HepG2 (cell line): ENCODE data around the gene GPX2. TPM values are rescaled to one million over a fixed set of nuclear protein-coding genes. Genes with fewer than 3 reads are reported as not detected.

Experiments used
- CAMTA2 ChIP-seq: sonication (generic); formaldehyde crosslinking; IDR thresholded peaks from 2 replicates; pipeline ENCODE4 v1.4.0; 2020; ENCODE audit warnings: mild to moderate bottlenecking, missing genetic modification reagents, borderline replicate concordance
- ELF3 ChIP-seq: IDR thresholded peaks from 2 replicates; pipeline ENCODE4 v1.6.1; 2016; ENCODE audit warnings: missing genetic modification reagents, missing compliant biosample characterization
- ESRRA ChIP-seq: sonication (generic); formaldehyde crosslinking; IDR thresholded peaks from 2 replicates; pipeline ENCODE4 v1.5.1; 2020; ENCODE audit warnings: mild to moderate bottlenecking, low read depth, missing genetic modification reagents
- ETV6 ChIP-seq: sonication (generic); formaldehyde crosslinking; conservative IDR thresholded peaks from 2 replicates; pipeline ENCODE4 v1.4.0; 2020; ENCODE audit warnings: missing genetic modification reagents
- HMG20A ChIP-seq: IDR thresholded peaks from 2 replicates; pipeline ENCODE4 v1.6.1; 2016; ENCODE audit warnings: borderline replicate concordance
- HOXA3 ChIP-seq: sonication (generic); formaldehyde crosslinking; IDR thresholded peaks from 2 replicates; pipeline ENCODE4 v1.5.0; 2020; ENCODE audit warnings: missing genetic modification reagents
- IRF9 ChIP-seq: sonication (generic); formaldehyde crosslinking; IDR thresholded peaks from 2 replicates; pipeline ENCODE4 v1.8.0; 2022; ENCODE audit warnings: missing genetic modification reagents, mild to moderate bottlenecking, borderline replicate concordance
- MAFF ChIP-seq: IDR thresholded peaks from 2 replicates; pipeline ENCODE4 v1.6.1; 2011; ENCODE audit warnings: low read depth, low read length, improper control_type of control experiment
- NFE2 ChIP-seq: sonication (generic); formaldehyde crosslinking; IDR thresholded peaks from 2 replicates; pipeline ENCODE4 v1.4.0; 2020; ENCODE audit warnings: missing genetic modification reagents
- RARA ChIP-seq: IDR thresholded peaks from 2 replicates; pipeline ENCODE4 v1.6.1; 2016; ENCODE audit warnings: missing genetic modification reagents, missing compliant biosample characterization
- RBFOX2 ChIP-seq: fragments of 200-400 bp; formaldehyde crosslinking; IDR thresholded peaks from 2 replicates; pipeline ENCODE4 v1.6.1; 2017; ENCODE audit warnings: low read depth, mild to moderate bottlenecking, low read length
- RCOR2 ChIP-seq: IDR thresholded peaks from 2 replicates; pipeline ENCODE4 v1.6.1; 2016; ENCODE audit warnings: missing biosample characterization, missing genetic modification reagents
- SALL1 ChIP-seq: sonication (generic); formaldehyde crosslinking; IDR thresholded peaks from 2 replicates; pipeline ENCODE4 v1.8.0; 2022; ENCODE audit warnings: mild to moderate bottlenecking, missing genetic modification reagents
- SMC3 ChIP-seq: IDR thresholded peaks from 2 replicates; pipeline ENCODE4 v1.6.1; 2011; ENCODE audit warnings: low read length, improper control_type of control experiment
- TBX2 ChIP-seq: sonication (generic); formaldehyde crosslinking; IDR thresholded peaks from 2 replicates; pipeline ENCODE4 v1.5.0; 2020; ENCODE audit warnings: missing genetic modification reagents, mild to moderate bottlenecking, borderline replicate concordance
- ZBTB39 ChIP-seq: sonication (generic); formaldehyde crosslinking; IDR thresholded peaks from 2 replicates; pipeline ENCODE4 v1.5.0; 2020; ENCODE audit warnings: missing genetic modification reagents
- ZFYVE20 ChIP-seq: sonication (generic); formaldehyde crosslinking; IDR thresholded peaks from 2 replicates; pipeline ENCODE4 v1.8.0; 2023; ENCODE audit warnings: low read depth, mild to moderate bottlenecking, moderate library complexity, missing genetic modification reagents, borderline replicate concordance
- ZHX1 ChIP-seq: sonication (generic); formaldehyde crosslinking; IDR thresholded peaks from 2 replicates; pipeline ENCODE4 v1.8.1; 2022; ENCODE audit warnings: low read depth, mild to moderate bottlenecking, missing genetic modification reagents
- ZMYM4 ChIP-seq: sonication (generic); formaldehyde crosslinking; IDR thresholded peaks from 2 replicates; pipeline ENCODE4 v1.8.1; 2023; ENCODE audit warnings: mild to moderate bottlenecking, missing genetic modification reagents
- ZNF124 ChIP-seq: sonication (generic); formaldehyde crosslinking; IDR thresholded peaks from 2 replicates; pipeline ENCODE4 v1.4.0; 2020; ENCODE audit warnings: missing genetic modification reagents
- ZNF264 ChIP-seq: sonication (generic); formaldehyde crosslinking; IDR thresholded peaks from 2 replicates; pipeline ENCODE4 v1.4.0; 2020; ENCODE audit warnings: missing genetic modification reagents
- ZNF350 ChIP-seq: sonication (generic); formaldehyde crosslinking; IDR thresholded peaks from 2 replicates; pipeline ENCODE4 v1.4.0; 2020; ENCODE audit warnings: mild to moderate bottlenecking, low read depth, missing genetic modification reagents, borderline replicate concordance
- ZNF460 ChIP-seq: sonication (generic); formaldehyde crosslinking; IDR thresholded peaks from 2 replicates; pipeline ENCODE4 v1.5.1; 2020; ENCODE audit warnings: missing genetic modification reagents, mild to moderate bottlenecking, borderline replicate concordance
- ZNF552 ChIP-seq: sonication (generic); formaldehyde crosslinking; IDR thresholded peaks from 2 replicates; pipeline ENCODE4 v1.9.0; 2022; ENCODE audit warnings: missing genetic modification reagents, mild to moderate bottlenecking, borderline replicate concordance
- ZNF816 ChIP-seq: sonication (generic); formaldehyde crosslinking; IDR thresholded peaks from 2 replicates; pipeline ENCODE4 v1.8.0; 2022; ENCODE audit warnings: missing genetic modification reagents, mild to moderate bottlenecking, borderline replicate concordance
- ZNF883 ChIP-seq: sonication (generic); formaldehyde crosslinking; IDR thresholded peaks from 2 replicates; pipeline ENCODE4 v1.5.1; 2020; ENCODE audit warnings: mild to moderate bottlenecking, missing genetic modification reagents; ENCODE audit errors: not compliant biosample characterization
- polyA plus RNA-seq, 8 experiments: library from polyadenylated mRNA; depleted of rRNA in 3 of 8; stranded (reverse) in 7 of 8; unstranded in 1 of 8; fragments of >200 nt; fragmentation: Illumina TruSeq in 4 of 8; extraction: Trizol in 4 of 8; gene quantifications; 2 replicates each; pipeline versions ENCODE4 v1.2.1 to v1.2.3, GENCODE V29; 2011 to 2016; ENCODE audit warnings: low read depth in 4 of 8, missing spikeins in 1 of 8, mixed read lengths in 1 of 8; ENCODE audit not compliant: insufficient read depth in 1 of 8
- total RNA-seq, 5 experiments: library from RNA; depleted of rRNA; stranded (reverse); fragments of >200 nt; fragmentation: Illumina TruSeq; extraction: Trizol; gene quantifications; 2 replicates each; pipeline ENCODE4 v1.2.3, GENCODE V29; 2016; ENCODE audit warnings: low read depth in 1 of 5

GPX2 gene
- total and polyA plus RNA-seq, 2 of the 13 experiments (the other 11 are each of a cell fraction or from before 2014, with no cell fraction given): 526 to 674 TPM

- TF ChIP-seq ZHX1 (no peak), ELF3 (peak; percentile 72), TBX2 (CRISPR knock-in tag) (peak; percentile 93), ZNF124 (0 out of 2 replicates have a peak, but pooled peaks have one; percentile 47), RCOR2 (CRISPR knock-in tag) (peak; percentile 89), HOXA3 (CRISPR knock-in tag) (peak; percentile 42; the same call in 1 of the 2 replicates), NFE2 (CRISPR knock-in tag) (peak; percentile 98), ZNF816 (CRISPR knock-in tag) (no peak), ESRRA (no peak), MAFF (peak; percentile 78), HMG20A (CRISPR knock-in tag) (peak; percentile 54), ZFYVE20 (CRISPR knock-in tag) (no peak), ZNF552 (no peak), ETV6 (CRISPR knock-in tag) (0 out of 2 replicates have a peak, but pooled peaks have one; percentile 28), ZNF883 (CRISPR knock-in tag) (no peak), CAMTA2 (CRISPR knock-in tag) (no peak), ZMYM4 (CRISPR knock-in tag) (peak; percentile 58), ZNF460 (CRISPR knock-in tag) (no peak), ZBTB39 (no peak), ZNF350 (peak; percentile 89; the same call in 1 of the 2 replicates), ZNF264 (CRISPR knock-in tag) (no peak), RBFOX2 (0 out of 2 replicates have a peak, but pooled peaks have one; percentile 19), IRF9 (CRISPR knock-in tag) (peak; percentile 36; the same call in 1 of the 2 replicates), SMC3 (no peak), RARA (peak; percentile 74), SALL1 (CRISPR knock-in tag) (peak; percentile 77)
These were observed at the start of gene GPX2 (continued) for GRCh38 chr14:64942531-64943111.
